B cell (primary cell): ENCODE measurements around the gene CAPN5. TPM values are rescaled to one million over a fixed set of nuclear protein-coding genes. Genes with fewer than 3 reads are reported as not detected.

Experiments
- ATAC-seq: fragments of 200-7000 bp; cut with Tn5 transposase; one replicate; pipeline ENCODE4 v1.10.0; 2021; ENCODE audit warnings: low read depth, mild to moderate bottlenecking, moderate number of reproducible peaks, moderate library complexity
- CTCF ChIA-PET: fragments of 350-600 bp; sonication (Branson Sonifier 250); formaldehyde crosslinking; loops from one replicate; lab custom pipeline; 2021; ENCODE audit warnings: antibody characterized with exemption, inconsistent platforms; lab: Charles Lee
- POLR2A ChIA-PET: fragments of 350-600 bp; sonication (Branson Sonifier 250); formaldehyde crosslinking; loops from one replicate; lab custom pipeline; 2021; ENCODE audit warnings: antibody characterized with exemption; lab: Charles Lee
- DNase-seq: peaks from one replicate; pipeline ENCODE4 v3.0.0; 2013
- H2AFZ ChIP-seq: 2 replicates; pipeline ENCODE4 v1.6.1; 2012; ENCODE audit warnings: mild to moderate bottlenecking, low read depth, low read length; ENCODE audit not compliant: insufficient read depth, poor library complexity, severe bottlenecking
- H3K27ac ChIP-seq, 2 donors: 1 replicate in 1 of 2; 2 replicates in 1 of 2; pipeline ENCODE4 v1.5.1; 2012 to 2013; ENCODE audit warnings: low read length in 2 of 2, mild to moderate bottlenecking in 2 of 2, moderate library complexity in 1 of 2
- H3K27me3 ChIP-seq, 4 experiments: fragments of 200-600 bp in 1 of 4; sonication (generic) in 1 of 4; replicated peaks in 1 of 4; 1 replicate in 2 of 4; 2 replicates in 2 of 4; pipeline versions ENCODE4 v1.6.1 to v1.7.0; 2013 to 2016; ENCODE audit warnings: low read length in 3 of 4, mild to moderate bottlenecking in 2 of 4, mixed read lengths in 1 of 4, moderate library complexity in 1 of 4; ENCODE audit not compliant: insufficient read depth in 4 of 4, control insufficient read depth in 3 of 4; ENCODE audit errors: control extremely low read depth in 1 of 4
- H3K36me3 ChIP-seq, 2 experiments: replicated peaks in 1 of 2; 1 replicate in 1 of 2; 2 replicates in 1 of 2; pipeline versions ENCODE4 v1.6.1 to v1.7.1; 2013; ENCODE audit warnings: low read length in 1 of 2; ENCODE audit not compliant: insufficient read depth in 2 of 2, control insufficient read depth in 1 of 2; ENCODE audit errors: control extremely low read depth in 1 of 2, extremely low read depth in 1 of 2
- H3K4me1 ChIP-seq, 2 donors: fragments of 200-600 bp in 1 of 2; sonication (generic) in 1 of 2; 1 replicate in 1 of 2; 2 replicates in 1 of 2; pipeline versions ENCODE4 v1.5.1 to v1.6.1; 2013 to 2017; ENCODE audit warnings: low read length in 2 of 2; ENCODE audit not compliant: control insufficient read depth in 2 of 2, insufficient read depth in 2 of 2
- H3K4me2 ChIP-seq: replicated peaks from 2 replicates; pipeline ENCODE3; 2012; ENCODE audit warnings: mild to moderate bottlenecking, low read depth, low read length; ENCODE audit not compliant: poor library complexity, severe bottlenecking
- H3K4me3 ChIP-seq, 5 experiments: fragments of 200-600 bp in 1 of 5; sonication (generic) in 1 of 5; 1 replicate in 3 of 5; 2 replicates in 2 of 5; pipeline versions ENCODE4 v1.5.1 to v1.7.0; 2011 to 2016; ENCODE audit warnings: low read length in 4 of 5, mild to moderate bottlenecking in 4 of 5, low read depth in 2 of 5, control low read depth in 1 of 5, moderate library complexity in 1 of 5; ENCODE audit not compliant: insufficient read depth in 1 of 5; ENCODE audit errors: control extremely low read depth in 1 of 5, extremely low read depth in 1 of 5
- H3K79me2 ChIP-seq: fragments of 200-600 bp; sonication (generic); one replicate; pipeline ENCODE4 v1.6.0; 2016; ENCODE audit warnings: low read length; ENCODE audit not compliant: control insufficient read depth, insufficient read depth
- H3K9ac ChIP-seq: fragments of 200-600 bp; sonication (generic); 2 replicates; pipeline ENCODE4 v1.6.1; 2017; ENCODE audit warnings: mild to moderate bottlenecking, low read length, moderate library complexity
- H3K9me3 ChIP-seq, 3 donors: one replicate each; pipeline versions ENCODE4 v1.6.1 to v1.7.1; 2013; ENCODE audit warnings: low read length in 2 of 3; ENCODE audit not compliant: control insufficient read depth in 2 of 3, insufficient read depth in 1 of 3; ENCODE audit errors: control extremely low read depth in 1 of 3
- H4K20me1 ChIP-seq: 2 replicates; pipeline ENCODE4 v1.6.0; 2012; ENCODE audit warnings: mild to moderate bottlenecking, low read length; ENCODE audit not compliant: insufficient read depth, control insufficient read depth, poor library complexity, severe bottlenecking
- H3K27ac Mint-ChIP-seq: one replicate; pipeline ENCODE4 v1.8.0; 2021; ENCODE audit warnings: mixed read lengths
- H3K27me3 Mint-ChIP-seq: one replicate; pipeline ENCODE4 v1.8.0; 2021; ENCODE audit warnings: mixed read lengths
- H3K4me1 Mint-ChIP-seq: one replicate; pipeline ENCODE4 v1.8.0; 2021; ENCODE audit warnings: mixed read lengths
- H3K4me3 Mint-ChIP-seq: one replicate; pipeline ENCODE4 v1.8.0; 2021; ENCODE audit warnings: mixed read lengths
- H3K9me3 Mint-ChIP-seq: one replicate; pipeline ENCODE4 v1.8.0; 2022; ENCODE audit warnings: mixed read lengths; ENCODE audit not compliant: insufficient read depth
- EZH2 ChIP-seq: IDR thresholded peaks from 2 replicates; pipeline ENCODE4 v1.6.1; 2012; ENCODE audit warnings: borderline replicate concordance, low read depth, mild to moderate bottlenecking, moderate library complexity, low read length; ENCODE audit not compliant: insufficient read depth, poor library complexity, severe bottlenecking
- WGBS: methylation state at CpG from one replicate; pipeline ENCODE4 v1.1.5; 2013; ENCODE audit warnings: missing lambda C conversion rate; ENCODE audit not compliant: insufficient coverage; 5-methylcytosine and 5-hydroxymethylcytosine counted together
- intact Hi-C: fragments of 100-400 bp; cut with micrococcal nuclease; formaldehyde crosslinking; loops from one replicate; pipeline ENCODE4 v1.10.0; 2022
- polyA plus RNA-seq: library from polyadenylated mRNA; depleted of rRNA; stranded (reverse); fragments of >200 nt; gene quantifications from 2 replicates; pipeline ENCODE4 v1.2.3, GENCODE V29; 2012
- total RNA-seq, 2 donors: library from RNA; stranded (reverse); fragments of 120-200 nt in 1 of 2; gene quantifications; 1 replicate in 1 of 2; 2 replicates in 1 of 2; pipeline versions ENCODE4 v1.2.3 to v1.2.4, GENCODE V29; 2013 to 2022
- TF ChIP-seq, protein P1 (sequence below): fragments of 200-600 bp; IDR thresholded peaks from one replicate; pipeline ENCODE4 v1.8.0; 2022; ENCODE audit warnings: antibody characterized with exemption, mild to moderate bottlenecking

The CAPN5 gene
- total and polyA plus RNA-seq, 2 donors (not counting 1 experiment from before 2014, with no cell fraction given) = 0.74 to 0.78 TPM

- Histone ChIP-seq H3K4me1 (no peaks in the 10 kb centered on the region), H3K36me3 (no peaks in the 10 kb centered on the region), H3K9ac (no peak overlapping the region), H3K4me2 (no peak overlapping the region), H3K79me2 (no peaks in the 10 kb centered on the region), H3K27ac (no peak overlapping the region), H2AFZ (no peak overlapping the region), H3K9me3 (no peaks in the 10 kb centered on the region), H3K27me3 (no peaks in the 10 kb centered on the region), H4K20me1 (no peaks in the 10 kb centered on the region), H3K4me3 (no peak overlapping the region)
- ATAC-seq = no peak
- TF ChIP-seq EZH2 = no peak
- TF ChIP-seq, protein P1, sequence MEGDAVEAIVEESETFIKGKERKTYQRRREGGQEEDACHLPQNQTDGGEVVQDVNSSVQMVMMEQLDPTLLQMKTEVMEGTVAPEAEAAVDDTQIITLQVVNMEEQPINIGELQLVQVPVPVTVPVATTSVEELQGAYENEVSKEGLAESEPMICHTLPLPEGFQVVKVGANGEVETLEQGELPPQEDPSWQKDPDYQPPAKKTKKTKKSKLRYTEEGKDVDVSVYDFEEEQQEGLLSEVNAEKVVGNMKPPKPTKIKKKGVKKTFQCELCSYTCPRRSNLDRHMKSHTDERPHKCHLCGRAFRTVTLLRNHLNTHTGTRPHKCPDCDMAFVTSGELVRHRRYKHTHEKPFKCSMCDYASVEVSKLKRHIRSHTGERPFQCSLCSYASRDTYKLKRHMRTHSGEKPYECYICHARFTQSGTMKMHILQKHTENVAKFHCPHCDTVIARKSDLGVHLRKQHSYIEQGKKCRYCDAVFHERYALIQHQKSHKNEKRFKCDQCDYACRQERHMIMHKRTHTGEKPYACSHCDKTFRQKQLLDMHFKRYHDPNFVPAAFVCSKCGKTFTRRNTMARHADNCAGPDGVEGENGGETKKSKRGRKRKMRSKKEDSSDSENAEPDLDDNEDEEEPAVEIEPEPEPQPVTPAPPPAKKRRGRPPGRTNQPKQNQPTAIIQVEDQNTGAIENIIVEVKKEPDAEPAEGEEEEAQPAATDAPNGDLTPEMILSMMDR = no peak
- intact Hi-C loops = no loop called here
- ChIA-PET POLR2A (no interaction called here), CTCF (no interaction called here)
- Mint-ChIP-seq H3K4me3 (no peak overlapping the region), H3K27ac (no peak overlapping the region), H3K27me3 (no peaks in the 10 kb centered on the region), H3K4me1 (no peaks in the 10 kb centered on the region), H3K9me3 (no peaks in the 10 kb centered on the region)
- 88% methylated on average over 15 of the region's 19 CpGs for WGBS
- DNase-seq = no peak
These were observed 91.4 kb downstream of the CAPN5 start for GRCh38 chr11:77158041-77158695.

DNA sequence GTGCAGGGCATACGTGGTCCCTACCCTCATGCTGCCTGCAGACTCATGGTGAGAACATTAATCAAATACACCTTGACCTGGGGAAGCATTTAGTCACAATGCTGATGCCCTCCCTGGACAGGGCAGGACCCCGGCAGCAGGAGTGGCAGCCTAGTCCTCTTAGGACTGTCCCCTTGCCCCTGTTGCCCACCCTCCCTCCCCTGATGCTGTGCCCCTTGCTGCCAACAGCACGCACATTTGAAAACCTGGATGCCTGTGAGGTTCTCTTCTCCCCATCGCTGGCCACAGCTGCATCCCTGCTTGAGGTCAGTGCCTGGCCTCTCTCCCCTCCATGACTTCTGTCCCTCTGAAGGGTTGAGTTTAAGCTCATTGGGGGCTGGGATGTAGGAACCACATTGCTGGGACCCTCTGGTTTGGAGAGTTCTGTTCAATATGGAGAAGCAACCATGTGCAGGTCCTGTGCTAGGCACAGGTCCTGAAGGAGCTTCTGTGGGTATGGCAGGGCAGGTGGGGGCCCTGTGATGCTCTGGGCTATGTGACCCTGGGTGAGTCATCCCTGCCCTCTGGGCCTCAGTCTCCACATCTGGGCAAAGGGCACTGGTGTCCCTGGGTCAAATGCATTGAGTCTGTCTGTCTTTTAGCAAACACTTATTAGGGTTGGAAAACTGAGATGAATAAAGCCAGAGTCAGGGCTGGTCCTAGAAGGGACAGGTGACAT is 92.6 kb downstream of the CAPN5 start:
- Histone ChIP-seq H2AFZ (no peak overlapping the region), H3K27ac (no peak overlapping the region), H3K36me3 (no peaks in the 10 kb centered on the region), H3K4me1 (no peaks in the 10 kb centered on the region), H3K4me3 (no peak overlapping the region), H3K9me3 (no peaks in the 10 kb centered on the region), H3K27me3 (no peaks in the 10 kb centered on the region), H4K20me1 (no peaks in the 10 kb centered on the region), H3K4me2 (no peak overlapping the region), H3K79me2 (no peaks in the 10 kb centered on the region), H3K9ac (no peak overlapping the region)
- H3K4me1 Mint-ChIP-seq = no peaks in the 10 kb centered on the region
- TF ChIP-seq, protein P1 = no peak
- TF ChIP-seq EZH2 = no peak
- intact Hi-C loops = no loop called here
- no peak for ATAC-seq
- no peaks in the 10 kb centered on the region for H3K9me3 Mint-ChIP-seq
- CTCF ChIA-PET = no interaction called here
- POLR2A ChIA-PET = no interaction called here
- H3K4me3 Mint-ChIP-seq = no peak overlapping the region
- no peak for DNase-seq
- H3K27me3 Mint-ChIP-seq = no peaks in the 10 kb centered on the region
- no peak overlapping the region for H3K27ac Mint-ChIP-seq
- WGBS = 57% methylated on average over 2 of the region's 4 CpGs
